SHP77 (cell line): ENCODE results near the gene EPB41L5.
"Not testable (repeated sequence)": the region's sequence is repeated elsewhere in the genome, so short reads cannot be mapped to it uniquely, and the experiment has no call there.

Experiments used
- DNase-seq, 2 experiments: peaks; one replicate each; lab custom pipeline; 2025; lab: John Stamatoyannopoulos, UW

EPB41L5 gene

DNA sequence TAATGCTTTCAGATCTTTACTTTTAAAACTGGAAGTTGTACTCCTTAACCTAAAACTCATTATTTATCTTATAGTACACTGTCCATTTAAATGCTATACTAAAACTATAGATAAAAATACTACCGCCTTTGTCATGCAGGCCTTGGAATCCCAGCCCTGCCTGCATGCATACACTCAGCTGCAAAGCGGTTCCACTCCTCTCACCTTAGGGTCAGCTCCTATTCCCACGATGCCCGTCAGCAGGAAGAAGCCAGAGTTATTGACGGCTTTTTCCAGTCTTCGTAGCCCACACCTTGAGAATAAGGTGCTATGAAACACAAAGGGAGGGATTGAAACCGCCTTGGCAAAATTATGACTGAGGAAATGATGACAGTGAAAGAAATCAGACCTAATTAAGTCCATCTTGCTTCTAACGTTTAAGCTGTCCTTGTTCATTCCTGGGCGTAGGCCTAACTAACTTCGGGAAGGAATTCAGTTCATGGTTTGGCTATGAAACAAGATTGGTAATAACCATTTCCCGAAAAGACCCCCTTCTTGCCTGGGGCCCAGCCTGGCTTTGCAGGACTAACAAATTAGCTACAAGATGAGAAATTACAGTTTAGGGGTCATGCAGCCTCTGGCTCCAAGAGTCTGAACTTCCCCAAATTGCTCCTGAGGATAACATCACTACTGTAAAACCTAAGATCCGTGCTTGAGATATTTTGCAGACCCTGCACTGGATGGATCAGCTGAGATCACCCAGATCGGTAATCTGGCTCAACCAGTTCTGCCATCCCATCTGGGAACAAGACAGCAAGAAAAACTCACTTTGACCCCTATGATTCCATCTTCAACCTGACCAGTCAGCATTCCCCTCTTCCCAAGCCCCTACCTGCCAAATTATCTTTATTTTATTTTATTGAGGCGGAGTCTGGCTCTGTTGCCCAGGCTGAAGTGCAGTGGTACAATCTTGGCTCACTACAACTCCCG is 17.1 kb downstream of the EPB41L5 start:
- no peak for DNase-seq

- no peak for DNase-seq
These were observed 19.4 kb downstream of the EPB41L5 start for GRCh38 chr2:120032297-120032696.

GRCh38 chr2:120034027-120034426 is 21.1 kb downstream of the EPB41L5 start:
- DNase-seq = no peak

- no peak for DNase-seq
These were observed 21.7 kb downstream of the EPB41L5 start for GRCh38 chr2:120034621-120035020.

- DNase-seq = no peak
These were observed 23.3 kb downstream of the EPB41L5 start for GRCh38 chr2:120036145-120036544.

DNA sequence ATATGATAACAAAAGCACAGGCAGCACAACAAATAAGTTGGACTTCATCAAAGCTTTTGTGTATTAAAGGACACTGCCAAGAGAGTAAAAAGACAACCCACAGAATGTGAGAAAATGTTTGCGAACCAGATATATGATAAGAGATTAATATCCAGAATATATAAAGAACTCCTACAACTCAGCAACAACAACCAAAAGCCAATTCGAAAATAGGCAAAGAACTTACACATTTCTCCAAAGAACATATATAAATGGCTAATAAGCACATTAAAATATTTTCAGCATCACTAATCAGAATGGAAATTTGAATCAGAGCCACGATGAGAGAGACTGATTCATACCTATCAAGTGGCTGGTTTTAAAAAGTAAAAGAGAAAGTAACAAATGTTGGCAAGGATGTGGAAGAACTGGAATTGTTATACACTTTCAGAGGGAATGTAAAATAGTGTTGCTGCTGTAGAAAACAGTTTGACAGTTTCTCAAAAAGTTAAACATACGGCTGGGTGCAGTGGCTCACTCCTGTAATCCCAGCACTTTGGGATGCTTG is 25.2 kb downstream of the EPB41L5 start:
- DNase-seq = no peak

DNA sequence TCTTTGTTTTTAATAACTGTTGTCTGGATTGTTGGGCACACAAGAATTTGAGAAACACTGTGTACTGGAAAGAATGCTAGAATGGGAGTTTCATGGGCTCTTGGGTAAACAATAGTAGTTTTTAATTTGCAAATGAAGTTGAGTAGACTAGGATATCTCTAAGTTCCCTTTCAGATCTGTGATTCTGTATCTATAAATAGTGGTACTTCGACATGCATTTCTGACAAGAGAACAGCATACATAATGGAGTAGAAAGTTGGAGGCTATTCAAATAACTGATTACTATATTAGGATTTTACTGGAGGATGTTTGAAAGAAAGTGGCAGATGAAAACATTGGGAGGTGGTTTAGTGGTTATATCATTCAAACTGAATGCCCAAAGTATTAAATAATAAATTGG is 29.5 kb downstream of the EPB41L5 start:
- DNase-seq = no peak

DNA sequence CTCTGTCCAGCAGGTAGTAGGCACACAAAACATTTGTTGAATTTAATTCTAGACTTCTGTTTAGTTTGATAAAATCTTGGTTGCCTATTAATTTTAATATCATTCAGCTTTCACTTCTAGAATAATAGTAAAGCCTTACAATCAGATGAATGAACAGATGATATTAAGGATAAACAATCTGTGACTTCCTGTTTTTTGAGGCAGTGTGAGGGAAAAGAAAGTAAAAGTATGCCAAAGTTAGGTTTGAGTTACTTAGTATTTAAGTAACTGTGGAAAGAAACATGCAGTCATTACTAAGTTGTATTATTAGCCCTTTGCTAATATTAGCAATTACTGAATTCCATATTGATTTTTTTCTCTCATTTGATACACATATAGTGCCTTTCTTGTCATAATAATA is 31.5 kb downstream of the EPB41L5 start:
- DNase-seq = no peak

GRCh38 chr2:120045775-120046174 is 32.9 kb downstream of the EPB41L5 start:
- not testable (repeated sequence) for DNase-seq

DNA sequence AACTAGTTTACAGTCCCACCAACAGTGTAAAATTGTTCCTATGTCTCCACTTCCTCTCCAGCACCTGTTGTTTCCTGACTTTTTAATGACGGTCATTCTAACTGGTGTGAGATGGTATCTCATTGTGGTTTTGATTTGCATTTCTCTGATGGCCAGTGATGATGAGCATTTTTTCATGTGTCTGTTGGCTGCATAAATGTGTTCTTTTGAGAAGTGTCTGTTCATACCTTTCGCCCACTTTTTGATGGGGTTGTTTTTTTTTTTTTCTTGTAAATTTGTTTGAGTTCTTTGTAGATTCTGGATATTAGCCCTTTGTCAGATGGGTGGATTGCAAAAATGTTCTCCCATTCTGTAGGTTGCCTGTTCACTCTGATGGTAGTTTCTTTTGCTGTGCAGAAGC is 33.4 kb downstream of the EPB41L5 start:
- not testable (repeated sequence) for DNase-seq

- DNase-seq = no peak
These were observed 39.7 kb downstream of the EPB41L5 start for GRCh38 chr2:120052597-120052996.

DNA sequence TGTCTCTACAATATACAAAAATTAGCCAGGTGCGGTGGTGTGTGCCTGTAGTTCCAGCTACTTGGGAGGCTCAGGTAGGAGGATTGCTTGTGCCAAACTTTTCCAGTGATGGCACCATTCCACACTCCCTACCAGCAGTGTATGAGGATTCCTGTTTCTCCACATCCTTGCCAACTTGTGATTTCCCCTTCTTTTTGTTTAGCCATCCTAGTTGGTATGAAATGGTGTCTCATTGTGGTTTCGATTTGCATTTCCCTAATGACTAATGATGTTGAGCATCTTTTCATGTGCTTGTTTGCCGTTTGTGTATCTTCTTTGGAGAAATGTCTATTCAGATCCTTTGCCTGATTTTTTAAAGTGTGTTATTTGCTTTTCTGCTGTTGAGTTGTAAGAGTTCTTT is 41.0 kb downstream of the EPB41L5 start:
- DNase-seq = no peak

GRCh38 chr2:120059483-120059882 is 46.6 kb downstream of the EPB41L5 start:
- DNase-seq = no peak

DNA sequence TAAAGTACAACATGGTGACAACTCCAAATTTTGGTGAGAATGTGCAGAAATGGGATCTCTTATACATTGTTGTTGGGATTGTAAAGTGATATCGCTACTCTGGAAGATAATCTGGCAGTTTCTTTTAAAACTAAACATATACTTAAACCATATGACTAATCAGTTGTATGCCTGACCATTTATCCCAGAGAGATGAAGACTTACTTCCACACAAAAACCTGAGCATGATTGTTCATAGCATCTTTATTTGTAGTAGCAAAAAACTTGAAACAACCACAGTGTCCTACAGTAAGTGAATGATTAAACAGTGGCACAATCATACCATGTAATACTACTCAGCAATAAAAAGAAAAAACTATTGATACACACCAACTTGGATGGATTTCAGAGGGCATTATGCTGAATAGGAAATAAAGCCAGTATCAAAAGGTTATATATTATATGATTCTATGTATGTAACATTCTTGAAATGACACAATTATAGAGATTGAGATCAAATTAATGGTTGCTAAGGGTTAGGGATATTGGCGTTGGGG is 47.3 kb downstream of the EPB41L5 start:
- DNase-seq = no peak

DNA sequence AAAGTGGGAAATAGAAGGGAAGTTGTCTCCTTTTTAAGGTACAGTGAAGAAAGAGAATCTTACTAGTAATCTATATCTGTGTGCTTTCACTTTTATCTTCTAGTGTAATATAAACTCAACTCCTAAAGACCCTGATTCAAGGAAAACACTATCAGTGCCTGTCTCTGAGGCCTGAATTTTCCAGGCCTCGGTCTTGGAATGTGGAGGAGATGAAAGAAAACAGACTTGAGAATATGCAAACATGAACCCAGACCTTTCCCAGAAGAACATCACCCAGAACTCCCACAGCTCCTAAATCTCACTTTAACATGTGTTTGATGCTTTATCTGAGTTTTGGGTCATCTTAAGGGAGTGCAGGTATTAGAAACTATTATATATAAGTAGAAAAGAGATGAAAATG is 51.8 kb downstream of the EPB41L5 start:
- no peak for DNase-seq

DNA sequence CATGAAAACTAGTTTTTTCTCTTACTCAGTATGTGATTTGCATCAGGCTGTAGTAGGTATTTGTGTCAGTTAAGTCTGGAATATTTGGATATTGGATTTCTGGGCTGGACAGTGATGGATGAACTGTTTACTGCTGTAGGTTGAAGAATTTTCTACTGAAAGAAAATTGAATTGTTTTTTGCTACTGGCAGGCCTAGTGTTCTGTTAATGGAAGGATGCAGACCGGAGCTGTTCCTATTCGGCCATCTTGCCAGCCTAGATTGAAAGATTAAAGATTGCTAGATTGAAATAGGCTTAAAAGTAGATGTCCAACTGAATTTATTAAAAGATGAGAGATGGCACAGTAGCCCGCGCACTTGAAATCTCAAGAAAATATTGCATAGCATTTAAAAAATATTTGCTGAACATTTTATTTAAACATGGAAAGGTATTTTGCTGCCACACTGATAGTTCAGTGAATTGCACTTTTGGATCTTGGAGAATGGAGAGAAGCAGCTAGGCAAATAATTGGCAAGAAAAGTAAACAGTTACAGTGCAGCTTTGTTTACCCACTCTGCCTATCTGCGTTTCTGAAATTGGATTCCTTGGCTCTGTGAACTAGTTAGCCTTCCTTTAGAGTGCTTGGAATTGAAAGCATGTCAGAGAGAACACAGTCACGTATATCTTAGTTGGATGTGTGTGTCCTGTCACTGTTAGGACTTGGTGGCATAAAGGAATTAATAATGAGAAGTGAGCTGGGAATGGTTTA is 54.1 kb downstream of the EPB41L5 start:
- DNase-seq = peak; percentile 84 to 86

GRCh38 chr2:120068040-120068658 is 55.3 kb downstream of the EPB41L5 start:
- peak in 1 of 2 experiments; percentile 29 for DNase-seq

DNA sequence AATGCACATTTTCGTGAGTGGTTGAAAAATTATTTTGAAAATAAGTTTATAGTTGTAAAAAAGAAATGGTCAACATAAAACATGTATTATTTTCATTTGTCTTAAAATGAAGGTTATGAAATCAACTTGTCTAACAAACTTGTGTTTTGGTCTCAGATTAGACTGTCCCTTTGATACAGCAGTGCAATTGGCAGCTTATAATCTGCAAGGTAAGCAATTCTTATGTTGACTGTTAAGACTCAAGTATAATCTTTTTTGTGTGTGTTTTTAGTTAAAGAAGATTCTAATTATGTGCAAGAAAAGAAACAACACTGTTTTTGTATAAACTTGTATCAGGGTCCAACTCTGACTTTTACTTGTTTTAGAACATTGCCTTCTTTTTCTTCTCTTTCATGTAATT is 62.7 kb downstream of the EPB41L5 start:
- DNase-seq = no peak

DNA sequence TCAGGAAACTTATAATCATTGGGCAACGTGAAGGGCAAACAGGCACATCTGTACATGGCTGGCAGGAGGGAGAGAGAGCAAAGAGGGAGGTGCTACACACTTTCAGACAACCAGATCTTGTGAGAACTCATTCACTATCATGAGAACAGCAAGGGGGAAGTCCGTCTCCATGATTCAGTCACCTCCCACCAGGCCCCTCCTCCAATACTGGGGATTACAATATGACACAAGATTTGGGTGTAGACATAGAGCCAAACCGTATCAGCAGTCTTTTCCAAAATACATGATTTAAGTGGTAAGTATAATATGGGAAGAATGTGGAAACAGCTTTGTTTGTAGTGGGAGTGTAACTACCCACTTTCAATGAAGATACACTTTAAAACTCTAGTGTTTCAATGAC is 65.0 kb downstream of the EPB41L5 start:
- no peak for DNase-seq

GRCh38 chr2:120079647-120080046 is 66.8 kb downstream of the EPB41L5 start:
- DNase-seq = no peak

DNA sequence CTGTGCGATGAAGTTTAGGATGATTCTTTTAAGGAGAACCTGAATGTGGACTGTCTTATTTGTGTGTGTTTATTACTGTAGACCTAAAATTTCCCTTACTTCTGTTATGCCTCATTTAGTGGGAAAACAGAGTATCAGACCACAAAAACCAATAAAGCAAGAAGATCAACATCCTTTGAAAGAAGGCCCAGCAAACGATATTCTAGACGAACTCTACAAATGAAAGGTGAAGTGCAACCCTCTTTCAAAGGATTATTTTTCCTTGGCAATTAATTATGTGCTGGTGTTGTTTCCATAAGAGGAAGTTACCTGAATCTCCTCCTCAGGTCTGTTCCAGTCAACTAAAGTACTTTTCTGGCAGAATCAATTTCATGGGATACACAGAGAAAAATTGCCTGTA is 78.6 kb downstream of the EPB41L5 start:
- DNase-seq = no peak

- no peak for DNase-seq
These were observed 81.9 kb downstream of the EPB41L5 start for GRCh38 chr2:120094795-120095194.
